Central memory CD4-positive, alpha-beta T cell (primary cell): ENCODE data around the gene MEGF8.
"Not testable (repeated sequence)": the region's sequence is repeated elsewhere in the genome, so short reads cannot be mapped to it uniquely, and the experiment has no call there.

Source experiments
- DNase-seq: peaks from one replicate; pipeline ENCODE4 v3.0.0; 2022

MEGF8 gene

DNA sequence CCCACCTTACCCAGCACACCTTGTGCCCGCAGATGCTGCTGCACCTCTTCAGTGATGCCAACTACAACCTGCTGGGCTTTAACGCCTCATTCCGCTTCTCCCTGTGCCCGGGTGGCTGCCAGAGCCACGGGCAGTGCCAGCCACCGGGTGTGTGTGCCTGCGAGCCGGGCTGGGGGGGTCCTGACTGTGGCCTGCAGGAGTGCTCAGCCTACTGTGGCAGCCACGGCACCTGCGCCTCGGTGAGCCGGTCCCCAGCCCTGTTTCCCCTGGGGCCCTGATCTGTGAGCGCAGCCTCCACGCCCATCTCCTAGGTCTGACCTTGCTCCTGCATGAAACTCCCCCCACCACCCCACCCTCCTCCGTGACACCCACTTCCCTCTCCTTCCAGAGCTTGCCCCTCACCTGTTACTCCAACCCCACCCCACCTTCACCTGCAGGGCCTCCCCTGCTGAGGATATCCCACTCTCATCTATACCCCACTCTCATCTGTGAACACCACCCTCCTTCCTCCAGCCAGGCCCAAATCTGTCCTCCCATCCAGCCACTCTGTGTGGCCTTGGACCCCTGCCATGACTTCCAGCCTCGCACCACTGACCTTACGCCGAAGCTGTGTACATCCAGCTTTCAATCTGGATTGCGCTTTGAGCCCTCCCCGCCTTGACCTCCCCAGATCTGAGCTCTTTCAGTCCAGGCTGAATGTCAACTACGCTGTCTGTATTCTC lies 8.7 kb downstream of the MEGF8 start:
- no peak for DNase-seq

DNA sequence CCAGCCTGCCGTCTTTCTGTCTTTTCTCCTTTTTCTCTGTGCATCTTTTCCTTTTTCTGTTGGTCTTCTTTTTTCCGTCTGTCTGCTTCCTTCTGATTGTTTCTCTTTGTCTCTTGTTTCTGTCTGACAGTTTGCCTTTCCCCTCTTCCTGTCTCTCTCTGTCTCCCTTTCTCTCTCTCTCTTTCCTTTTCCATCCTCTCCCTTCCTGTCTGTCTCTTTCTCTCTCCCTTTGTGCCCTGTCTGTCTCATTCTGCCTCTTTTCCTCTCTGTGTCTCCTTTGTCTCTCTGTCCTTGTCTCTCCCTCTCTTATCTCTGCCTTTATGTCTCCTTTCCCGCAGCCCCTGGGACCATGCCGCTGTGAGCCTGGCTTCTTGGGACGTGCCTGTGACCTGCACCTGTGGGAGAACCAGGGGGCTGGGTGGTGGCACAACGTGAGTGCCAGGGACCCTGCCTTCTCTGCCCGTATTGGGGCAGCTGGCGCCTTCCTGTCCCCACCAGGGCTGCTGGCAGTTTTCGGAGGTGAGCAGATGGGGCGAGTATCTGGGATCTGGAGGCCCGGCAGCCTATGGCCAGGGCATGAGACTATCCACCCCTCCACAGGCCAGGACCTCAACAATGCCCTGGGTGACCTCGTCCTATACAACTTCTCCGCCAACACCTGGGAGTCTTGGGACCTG lies 9.4 kb downstream of the MEGF8 start:
- no peak for DNase-seq

DNA sequence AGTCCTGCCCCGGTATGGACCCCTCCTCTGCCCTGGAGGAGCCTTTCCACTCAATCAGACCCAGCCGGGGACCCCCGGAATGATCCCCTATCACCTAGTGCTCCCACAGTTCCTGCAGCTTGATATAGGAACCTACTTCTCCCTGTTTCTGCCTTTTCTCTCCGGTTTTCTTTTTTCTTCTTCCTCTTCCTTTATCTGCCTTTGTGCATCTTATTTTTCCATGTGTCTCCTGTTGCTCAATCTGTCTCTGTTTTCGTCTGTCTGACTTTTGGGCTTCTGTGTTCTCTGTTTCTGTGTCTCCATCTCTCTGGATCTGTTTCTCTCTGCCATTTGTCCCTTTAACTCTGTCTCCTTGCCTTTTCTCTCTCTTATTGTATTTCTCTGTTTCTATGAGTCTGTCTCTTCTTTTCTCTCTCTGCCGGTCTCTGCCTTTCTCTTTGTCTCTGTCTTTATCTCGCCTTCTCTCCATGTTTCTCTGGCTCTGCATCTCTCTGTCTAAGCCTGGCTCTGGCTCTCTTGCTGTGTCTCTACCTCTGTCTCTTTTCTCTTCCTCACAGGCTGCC lies 10.0 kb downstream of the MEGF8 start:
- DNase-seq, result no peak

DNA sequence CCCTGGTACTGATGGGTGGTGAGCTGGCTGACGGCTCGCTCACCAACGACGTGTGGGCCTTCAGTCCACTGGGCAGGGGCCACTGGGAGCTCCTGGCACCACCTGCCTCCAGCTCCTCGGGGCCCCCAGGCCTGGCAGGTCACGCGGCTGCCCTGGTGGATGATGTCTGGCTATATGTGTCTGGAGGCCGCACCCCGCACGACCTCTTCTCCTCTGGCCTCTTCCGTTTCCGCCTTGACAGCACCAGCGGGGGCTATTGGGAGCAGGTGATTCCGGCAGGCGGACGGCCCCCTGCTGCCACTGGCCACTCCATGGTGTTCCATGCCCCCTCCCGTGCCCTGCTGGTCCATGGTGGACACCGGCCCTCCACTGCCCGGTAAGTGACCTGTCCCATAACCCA lies 10.5 kb downstream of the MEGF8 start:
- DNase-seq, result no peak

DNA sequence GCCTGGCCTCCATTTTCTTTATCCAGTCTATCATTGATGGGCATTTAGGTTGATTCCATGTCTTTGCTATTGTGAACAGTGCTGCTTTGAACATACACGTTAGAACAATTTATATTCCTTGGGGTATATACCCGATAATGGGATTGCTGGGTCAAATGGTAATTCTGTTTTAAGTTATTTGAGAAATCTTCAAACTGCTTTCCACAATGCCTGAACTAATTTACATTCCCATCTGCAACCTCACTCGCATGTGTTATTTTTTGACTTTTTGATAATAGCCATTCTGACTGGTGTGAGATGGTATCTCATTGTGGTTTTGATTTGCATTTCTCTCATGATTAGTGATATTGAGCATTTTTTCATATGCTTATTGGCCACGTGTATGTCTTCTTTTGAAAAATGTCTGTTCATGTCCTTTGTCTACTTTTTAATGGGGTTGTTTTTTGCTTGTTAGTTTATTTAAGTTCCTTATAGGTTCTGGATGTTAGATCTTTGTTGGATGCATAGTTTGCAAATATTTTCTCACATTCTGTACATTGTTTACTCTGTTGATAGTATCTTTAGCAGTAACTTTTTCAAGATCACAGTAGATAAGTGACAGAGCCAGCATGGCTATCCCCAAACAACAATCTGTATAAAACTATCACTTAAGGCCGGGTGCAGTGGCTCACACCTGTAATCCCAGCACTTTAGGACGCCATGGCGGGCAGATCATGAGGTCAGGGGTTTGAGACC lies 13.9 kb downstream of the MEGF8 start:
- not testable (repeated sequence) for DNase-seq

DNA sequence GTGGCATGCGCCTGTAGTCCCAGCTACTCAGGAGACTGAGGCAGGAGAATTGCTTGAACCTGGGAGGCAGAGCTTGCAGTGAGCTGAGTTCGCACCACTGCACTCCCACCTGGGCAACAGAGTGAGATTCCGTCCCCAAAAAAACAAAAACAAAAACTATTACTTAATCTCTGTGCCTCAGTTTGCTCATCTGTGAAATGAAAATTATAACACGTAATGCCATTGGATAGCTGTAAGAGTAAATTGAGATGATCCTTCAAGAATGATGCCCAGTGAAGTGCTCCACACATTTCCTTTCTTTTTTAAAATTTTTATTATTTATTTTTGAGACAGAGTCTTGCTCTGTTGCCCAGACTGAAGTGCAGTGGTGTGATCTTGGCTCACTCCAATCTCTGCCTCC lies 14.5 kb downstream of the MEGF8 start:
- not testable (repeated sequence) for DNase-seq

DNA sequence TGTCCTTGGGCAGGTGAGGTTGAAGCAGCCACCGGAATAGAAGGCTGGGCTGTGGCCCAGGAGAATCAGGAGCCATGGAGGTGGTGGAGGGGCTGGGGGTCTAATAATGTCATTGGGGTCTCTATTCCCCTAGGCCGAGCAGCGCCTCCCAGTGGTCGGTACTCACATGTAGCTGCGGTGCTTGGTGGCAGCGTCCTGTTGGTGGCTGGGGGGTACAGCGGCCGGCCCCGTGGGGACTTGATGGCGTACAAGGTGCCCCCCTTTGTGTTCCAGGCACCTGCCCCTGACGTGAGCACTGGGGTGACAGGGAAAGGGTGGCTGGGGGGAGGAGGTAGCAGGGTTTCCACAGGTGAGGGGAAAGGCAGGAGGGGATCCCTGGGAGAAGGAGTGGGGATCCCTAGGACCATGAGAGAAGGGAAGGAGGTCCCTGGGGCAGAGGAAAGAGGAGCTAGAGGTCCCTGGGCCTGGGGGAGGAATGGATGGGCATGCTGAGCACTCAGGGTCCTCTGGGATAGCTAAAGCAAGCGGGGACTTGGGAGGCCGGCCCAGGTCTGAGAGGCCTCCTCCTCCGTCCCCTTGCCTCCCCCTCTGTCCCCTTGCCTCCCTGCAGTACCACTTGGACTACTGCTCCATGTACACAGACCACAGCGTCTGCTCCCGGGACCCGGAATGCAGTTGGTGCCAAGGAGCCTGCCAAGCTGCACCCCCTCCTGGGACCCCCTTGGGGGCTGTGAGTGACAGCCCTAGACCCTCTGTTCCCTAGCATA lies 18.1 kb downstream of the MEGF8 start:
- DNase-seq, result no peak

DNA sequence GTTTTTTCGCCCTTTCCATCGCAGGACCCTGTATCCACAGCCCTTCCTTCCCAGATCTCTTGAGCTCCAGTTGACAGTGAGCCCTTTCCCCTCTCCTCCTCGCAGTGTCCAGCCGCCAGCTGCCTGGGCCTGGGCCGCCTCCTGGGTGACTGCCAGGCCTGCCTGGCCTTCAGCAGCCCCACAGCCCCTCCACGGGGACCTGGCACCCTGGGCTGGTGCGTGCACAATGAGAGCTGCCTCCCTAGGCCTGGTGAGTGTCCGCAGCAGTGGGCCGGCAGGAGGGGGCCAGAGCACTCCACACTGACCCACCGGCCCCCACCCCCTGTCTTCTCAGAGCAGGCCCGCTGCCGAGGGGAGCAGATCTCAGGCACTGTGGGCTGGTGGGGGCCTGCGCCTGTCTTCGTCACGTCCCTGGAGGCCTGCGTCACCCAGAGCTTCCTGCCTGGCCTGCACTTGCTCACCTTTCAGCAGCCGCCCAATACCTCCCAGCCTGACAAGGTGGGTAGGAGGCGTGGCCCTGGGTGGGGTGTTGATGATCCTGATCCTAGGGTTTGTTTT lies 19.0 kb downstream of the MEGF8 start:
- DNase-seq, result no peak

DNA sequence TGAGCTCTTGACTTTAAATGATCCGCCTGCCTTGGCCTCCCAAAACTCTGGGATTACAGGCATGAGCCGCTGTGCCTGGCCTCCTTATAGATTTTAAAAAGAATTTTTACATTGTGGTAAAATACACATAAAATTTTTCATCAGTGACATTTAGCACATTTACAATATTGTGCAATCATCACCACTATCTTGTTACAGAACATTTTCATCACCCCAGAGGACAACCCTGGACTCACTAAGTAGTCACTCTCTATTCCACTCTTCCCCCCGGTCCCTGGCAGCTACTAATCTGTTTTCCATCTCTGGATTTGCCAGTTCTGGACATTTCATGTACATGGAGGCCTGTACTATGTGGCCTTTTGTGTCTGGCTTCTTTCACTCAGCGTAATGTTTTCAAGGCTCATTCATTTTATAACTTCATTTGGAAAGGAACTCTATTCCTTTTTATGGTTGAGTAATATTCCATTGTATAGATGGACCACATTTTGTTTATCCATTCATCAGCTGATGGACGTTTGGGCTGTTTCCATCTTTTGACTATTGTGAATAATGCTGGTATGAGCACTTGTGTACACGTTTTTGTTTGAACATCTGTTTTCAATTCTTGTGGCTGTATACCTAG lies 19.9 kb downstream of the MEGF8 start:
- no peak for DNase-seq

DNA sequence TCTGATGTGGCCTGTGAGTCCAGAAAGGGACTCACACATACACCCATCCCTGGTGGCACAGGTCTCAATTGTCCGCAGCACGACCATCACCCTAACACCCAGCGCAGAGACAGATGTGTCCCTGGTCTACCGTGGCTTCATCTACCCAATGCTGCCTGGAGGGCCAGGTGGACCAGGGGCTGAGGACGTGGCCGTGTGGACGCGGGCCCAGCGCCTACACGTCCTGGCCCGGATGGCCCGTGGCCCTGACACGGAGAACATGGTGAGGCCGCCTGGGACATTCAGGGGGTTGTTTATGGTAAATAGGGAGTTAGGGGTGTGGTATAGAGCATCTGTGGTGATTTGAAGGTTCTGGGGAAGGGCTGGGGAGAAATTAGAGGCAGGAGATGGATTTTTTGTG lies 22.8 kb downstream of the MEGF8 start:
- no peak for DNase-seq

DNA sequence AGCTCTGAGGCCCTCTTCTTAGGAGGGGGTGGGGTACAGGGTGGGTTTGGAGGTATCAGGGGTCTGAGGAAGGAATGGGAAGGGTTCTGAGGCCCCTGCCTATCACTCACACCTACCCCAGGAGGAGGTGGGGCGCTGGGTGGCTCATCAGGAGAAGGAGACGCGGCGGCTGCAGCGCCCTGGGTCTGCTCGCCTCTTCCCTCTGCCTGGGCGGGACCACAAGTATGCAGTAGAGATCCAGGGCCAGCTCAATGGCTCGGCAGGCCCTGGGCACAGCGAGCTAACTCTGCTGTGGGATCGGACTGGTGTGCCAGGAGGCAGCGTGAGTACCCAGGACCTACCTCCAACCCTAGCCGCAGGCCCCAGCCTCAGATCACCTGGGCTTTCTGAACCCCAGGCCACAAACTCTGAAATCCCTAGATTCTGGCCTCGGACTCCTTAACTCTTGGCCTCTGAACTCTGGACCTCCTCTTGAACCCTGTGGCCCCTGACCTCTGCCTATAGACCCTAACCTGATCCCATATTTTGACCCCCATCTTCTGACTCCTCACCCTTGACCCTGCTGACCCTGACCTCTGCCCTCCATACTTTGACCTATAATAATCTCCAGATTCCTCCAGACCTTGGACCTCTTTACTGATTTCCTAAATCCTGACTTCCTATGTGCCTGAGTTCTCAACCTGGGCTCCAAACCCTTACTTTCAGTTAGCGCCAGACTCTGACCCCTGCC lies 24.1 kb downstream of the MEGF8 start:
- no peak for DNase-seq

DNA sequence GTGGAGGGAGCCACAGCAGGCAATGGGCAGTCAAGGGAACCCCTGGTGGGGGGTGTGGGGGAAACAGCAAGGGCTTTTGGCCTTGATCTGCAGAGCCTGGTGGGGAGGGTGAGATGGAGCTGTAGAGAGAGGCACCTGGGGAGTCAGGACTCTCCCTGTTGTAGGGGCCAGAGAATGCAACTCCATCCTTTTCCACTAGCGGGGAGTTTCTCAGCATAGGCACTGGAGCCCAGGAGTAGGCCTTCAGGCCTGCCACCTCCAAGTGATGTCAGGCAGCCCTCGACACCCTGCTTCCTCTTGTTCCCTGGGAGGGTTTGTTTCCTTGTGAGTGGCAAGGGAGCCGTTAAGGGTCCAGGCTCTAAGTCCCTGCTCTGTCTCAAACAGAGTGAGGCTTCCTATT lies 25.0 kb downstream of the MEGF8 start:
- no peak for DNase-seq

DNA sequence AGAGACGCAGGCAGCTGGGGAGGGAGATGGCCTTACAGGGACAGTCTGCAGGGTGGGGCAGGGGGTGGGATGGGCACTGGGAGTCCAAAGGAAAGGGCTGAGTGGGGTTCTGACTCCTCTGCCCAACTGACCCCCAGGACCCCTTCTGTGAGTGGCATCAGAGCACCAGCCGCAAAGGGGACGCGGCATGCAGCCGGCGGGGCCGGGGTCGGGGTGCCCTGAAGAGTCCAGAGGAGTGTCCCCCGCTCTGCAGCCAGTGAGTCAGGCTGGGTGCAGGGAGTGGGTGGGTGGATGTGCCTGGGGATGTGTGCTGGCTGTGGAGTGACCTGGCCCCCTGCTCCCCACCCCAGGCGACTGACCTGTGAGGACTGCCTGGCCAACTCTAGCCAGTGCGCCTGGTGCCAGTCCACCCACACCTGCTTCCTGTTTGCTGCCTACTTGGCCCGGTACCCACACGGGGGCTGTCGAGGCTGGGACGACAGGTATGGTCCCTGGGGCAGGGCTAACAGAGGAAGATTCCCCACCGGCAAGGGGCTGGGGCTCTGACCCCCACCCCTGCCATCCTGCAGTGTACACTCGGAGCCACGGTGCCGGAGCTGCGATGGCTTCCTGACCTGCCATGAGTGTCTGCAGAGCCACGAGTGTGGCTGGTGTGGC lies 25.8 kb downstream of the MEGF8 start:
- DNase-seq, result no peak

DNA sequence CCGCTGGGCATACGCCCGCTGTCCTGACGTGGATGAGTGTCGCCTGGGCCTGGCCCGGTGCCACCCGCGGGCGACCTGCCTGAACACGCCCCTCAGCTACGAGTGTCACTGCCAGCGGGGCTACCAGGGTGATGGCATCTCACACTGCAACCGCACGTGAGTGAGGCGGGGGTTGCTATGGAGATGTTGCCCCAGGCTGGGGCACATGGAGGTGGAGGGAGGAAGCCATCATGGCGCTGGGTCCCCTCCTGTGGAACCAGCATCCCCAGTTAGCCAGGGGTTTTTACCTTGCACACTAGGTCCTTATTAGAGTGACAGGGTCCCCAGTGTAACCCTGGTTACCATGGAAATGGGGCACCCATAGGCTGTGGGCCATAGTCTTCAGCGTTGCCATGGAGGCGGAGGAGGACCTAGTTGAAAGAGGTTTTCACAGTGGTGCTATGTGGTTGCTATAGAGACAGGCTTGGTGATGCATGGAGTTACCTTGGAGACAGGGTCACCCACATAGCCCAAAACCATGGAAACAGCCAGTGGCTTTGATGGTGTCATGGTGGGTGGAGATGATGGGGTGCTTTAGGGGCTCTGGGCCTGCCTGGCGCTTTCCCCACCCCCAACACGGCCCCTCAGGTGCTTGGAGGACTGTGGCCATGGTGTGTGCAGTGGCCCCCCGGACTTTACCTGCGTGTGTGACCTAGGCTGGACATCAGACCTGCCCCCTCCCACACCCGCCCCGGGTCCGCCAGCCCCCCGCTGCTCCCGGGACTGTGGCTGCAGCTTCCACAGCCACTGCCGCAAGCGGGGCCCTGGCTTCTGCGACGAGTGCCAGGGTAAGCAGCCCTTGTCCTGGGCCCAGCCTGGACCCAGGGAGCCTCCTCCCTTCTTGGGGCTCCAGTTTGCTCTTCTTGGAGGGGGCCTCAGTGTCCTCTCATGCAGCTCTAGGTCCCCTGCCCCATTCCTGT lies 27.1 kb downstream of the MEGF8 start:
- no peak for DNase-seq

DNA sequence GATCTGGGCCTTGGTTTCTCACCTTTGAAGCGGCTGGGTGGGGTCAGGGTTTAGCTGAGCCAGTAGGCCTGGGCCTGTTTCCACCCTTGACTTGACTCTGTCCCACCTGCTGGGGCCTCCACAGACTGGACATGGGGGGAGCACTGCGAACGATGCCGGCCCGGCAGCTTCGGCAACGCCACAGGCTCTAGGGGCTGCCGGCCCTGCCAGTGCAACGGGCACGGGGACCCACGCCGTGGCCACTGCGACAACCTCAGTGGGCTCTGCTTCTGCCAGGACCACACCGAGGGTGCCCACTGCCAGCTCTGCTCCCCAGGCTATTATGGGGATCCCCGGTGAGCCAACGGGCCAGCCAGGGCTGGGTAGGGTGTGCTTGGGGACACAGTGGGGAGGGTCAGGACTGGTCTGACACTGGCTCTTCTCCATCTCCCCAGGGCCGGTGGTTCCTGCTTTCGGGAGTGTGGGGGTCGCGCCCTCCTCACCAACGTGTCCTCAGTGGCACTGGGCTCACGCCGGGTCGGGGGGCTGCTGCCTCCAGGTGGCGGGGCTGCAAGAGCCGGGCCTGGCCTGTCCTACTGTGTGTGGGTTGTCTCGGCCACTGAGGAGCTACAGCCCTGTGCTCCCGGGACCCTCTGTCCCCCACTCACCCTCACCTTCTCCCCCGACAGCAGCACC lies 28.0 kb downstream of the MEGF8 start:
- DNase-seq, result no peak

DNA sequence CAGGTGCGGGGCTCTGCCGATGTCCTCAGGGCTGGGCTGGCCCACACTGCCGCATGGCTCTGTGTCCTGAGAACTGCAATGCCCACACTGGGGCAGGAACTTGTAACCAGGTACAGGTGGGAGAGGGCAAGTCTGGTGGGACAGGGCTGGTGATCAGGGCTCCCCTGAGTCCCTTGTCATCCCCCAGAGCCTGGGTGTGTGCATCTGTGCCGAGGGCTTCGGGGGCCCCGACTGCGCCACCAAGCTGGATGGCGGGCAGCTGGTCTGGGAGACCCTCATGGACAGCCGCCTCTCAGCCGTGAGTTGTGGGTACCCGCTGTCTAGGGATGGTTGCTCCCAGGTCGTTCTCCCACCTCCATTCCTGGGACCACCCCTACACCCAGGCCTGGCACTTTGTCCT lies 30.5 kb downstream of the MEGF8 start:
- DNase-seq, result no peak

DNA sequence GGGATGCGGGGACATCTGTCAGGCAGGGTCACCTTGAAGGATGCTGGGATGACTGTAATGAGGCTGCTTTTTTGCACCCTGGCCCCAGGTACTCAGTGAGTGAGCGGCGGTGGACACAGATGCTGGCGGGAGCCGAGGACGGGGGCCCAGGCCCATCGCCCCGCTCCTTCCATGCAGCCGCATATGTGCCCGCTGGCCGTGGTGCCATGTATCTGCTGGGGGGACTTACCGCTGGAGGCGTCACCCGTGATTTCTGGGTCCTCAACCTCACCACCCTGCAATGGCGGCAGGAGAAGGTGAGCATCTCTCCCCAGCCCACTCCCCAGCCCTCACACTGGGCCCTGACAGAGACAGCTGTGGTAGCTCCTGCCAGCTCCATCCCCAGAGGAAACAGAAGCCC lies 31.3 kb downstream of the MEGF8 start:
- no peak for DNase-seq

DNA sequence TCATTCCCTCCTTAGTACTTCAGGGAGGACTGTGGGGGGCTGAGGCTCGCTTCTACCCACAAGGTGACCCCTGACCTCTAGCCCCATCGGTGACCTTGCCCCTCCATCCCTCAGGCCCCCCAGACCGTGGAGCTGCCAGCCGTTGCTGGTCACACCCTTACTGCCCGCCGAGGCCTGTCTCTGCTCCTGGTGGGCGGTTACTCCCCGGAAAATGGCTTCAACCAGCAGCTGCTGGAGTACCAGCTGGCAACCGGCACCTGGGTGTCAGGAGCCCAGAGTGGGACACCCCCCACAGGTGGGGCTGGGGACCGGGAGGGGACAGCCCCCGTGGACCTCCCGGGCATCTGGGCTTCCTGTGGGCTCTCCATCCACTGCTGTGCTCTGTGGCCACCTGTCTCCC lies 31.9 kb downstream of the MEGF8 start:
- DNase-seq, result no peak
